ENCODE measurements around the gene SULT1A1.
"Not testable (repeated sequence)": the region's sequence is repeated elsewhere in the genome, so short reads cannot be mapped to it uniquely, and the experiment has no call there.

Gene SULT1A1

GRCh38 chr16:28572696-28573510 lies 36.9 kb downstream of the SULT1A1 start:
- DNase-seq (ENCODE audit: low read depth, low spot score), result no peak
- H3K4me3 ChIP-seq (ENCODE audit: low read length), result no peak overlapping the region; the same call in 1 of the 2 replicates
- no peak overlapping the region for H3K27ac ChIP-seq (ENCODE audit: low read length)
- H3K27me3 ChIP-seq (ENCODE audit: control insufficient read depth, insufficient read depth, low read length), result no peaks in the 10 kb centered on the region
- peaks cover 5% of the 10 kb centered on the region; the same call in 1 of the 2 replicates for H3K4me1 ChIP-seq (ENCODE audit: control insufficient read depth, insufficient read depth, low read length)
- no CpG with 5 or more reads among the region's 15 CpGs for WGBS (ENCODE audit: insufficient coverage, insufficient read length)
- H3K36me3 ChIP-seq (ENCODE audit: control insufficient read depth, insufficient read depth, low read length), result no peaks in the 10 kb centered on the region
- H3K9me3 ChIP-seq (ENCODE audit: control insufficient read depth, insufficient read depth, low read length), result no peaks in the 10 kb centered on the region

GRCh38 chr16:28569968-28570752 lies 39.7 kb downstream of the SULT1A1 start:
- Histone ChIP-seq H3K4me3 (ENCODE audit: low read length) (no peak overlapping the region), H3K4me1 (ENCODE audit: control insufficient read depth, insufficient read depth, low read length) (peaks cover 5% of the 10 kb centered on the region; the same call in 1 of the 2 replicates), H3K9me3 (ENCODE audit: control insufficient read depth, insufficient read depth, low read length) (no peaks in the 10 kb centered on the region), H3K36me3 (ENCODE audit: control insufficient read depth, insufficient read depth, low read length) (no peaks in the 10 kb centered on the region), H3K27ac (ENCODE audit: low read length) (no peak overlapping the region), H3K27me3 (ENCODE audit: control insufficient read depth, insufficient read depth, low read length) (no peaks in the 10 kb centered on the region)
- DNase-seq (ENCODE audit: low read depth, low spot score), result no peak
- WGBS (ENCODE audit: insufficient coverage, insufficient read length), result no CpG with 5 or more reads among the region's 4 CpGs

- H3K4me3 ChIP-seq (ENCODE audit: low read length), result no peak overlapping the region
- H3K36me3 ChIP-seq (ENCODE audit: control insufficient read depth, insufficient read depth, low read length), result no peaks in the 10 kb centered on the region
- H3K9me3 ChIP-seq (ENCODE audit: control insufficient read depth, insufficient read depth, low read length), result no peaks in the 10 kb centered on the region
- H3K27ac ChIP-seq (ENCODE audit: low read length), result no peak overlapping the region
- no CpG with 5 or more reads among the region's 5 CpGs for WGBS (ENCODE audit: insufficient coverage, insufficient read length)
- H3K4me1 ChIP-seq (ENCODE audit: control insufficient read depth, insufficient read depth, low read length), result peaks cover 5% of the 10 kb centered on the region; the same call in 1 of the 2 replicates
- no peak for DNase-seq (ENCODE audit: low read depth, low spot score)
- no peaks in the 10 kb centered on the region for H3K27me3 ChIP-seq (ENCODE audit: control insufficient read depth, insufficient read depth, low read length)
Measured at GRCh38 chr16:28569021-28569420, 40.8 kb downstream of the SULT1A1 start.

- Histone ChIP-seq H3K27ac (ENCODE audit: low read length) (no peak overlapping the region), H3K4me1 (ENCODE audit: control insufficient read depth, insufficient read depth, low read length) (no peaks in the 10 kb centered on the region), H3K9me3 (ENCODE audit: control insufficient read depth, insufficient read depth, low read length) (no peaks in the 10 kb centered on the region), H3K36me3 (ENCODE audit: control insufficient read depth, insufficient read depth, low read length) (no peaks in the 10 kb centered on the region), H3K27me3 (ENCODE audit: control insufficient read depth, insufficient read depth, low read length) (no peaks in the 10 kb centered on the region), H3K4me3 (ENCODE audit: low read length) (no peak overlapping the region)
- DNase-seq (ENCODE audit: low read depth, low spot score), result no peak
- WGBS (ENCODE audit: insufficient coverage, insufficient read length), result no CpG with 5 or more reads among the region's 2 CpGs
Measured at GRCh38 chr16:28567292-28567691, 42.6 kb downstream of the SULT1A1 start.

GRCh38 chr16:28566233-28566925 lies 43.5 kb downstream of the SULT1A1 start:
- H3K36me3 ChIP-seq (ENCODE audit: control insufficient read depth, insufficient read depth, low read length); H3K27ac ChIP-seq (ENCODE audit: low read length); H3K9me3 ChIP-seq (ENCODE audit: control insufficient read depth, insufficient read depth, low read length); H3K4me3 ChIP-seq (ENCODE audit: low read length); H3K27me3 ChIP-seq (ENCODE audit: control insufficient read depth, insufficient read depth, low read length); DNase-seq (ENCODE audit: low read depth, low spot score); H3K4me1 ChIP-seq (ENCODE audit: control insufficient read depth, insufficient read depth, low read length): not testable (repeated sequence)
- no CpG with 5 or more reads among the region's 4 CpGs for WGBS (ENCODE audit: insufficient coverage, insufficient read length)

- no peak overlapping the region for H3K27ac ChIP-seq (ENCODE audit: low read length)
- no peak for DNase-seq (ENCODE audit: low read depth, low spot score)
- no peaks in the 10 kb centered on the region for H3K4me1 ChIP-seq (ENCODE audit: control insufficient read depth, insufficient read depth, low read length)
- H3K4me3 ChIP-seq (ENCODE audit: low read length), result no peak overlapping the region
- WGBS (ENCODE audit: insufficient coverage, insufficient read length), result no CpG with 5 or more reads among the region's 6 CpGs
- no peaks in the 10 kb centered on the region for H3K36me3 ChIP-seq (ENCODE audit: control insufficient read depth, insufficient read depth, low read length)
- no peaks in the 10 kb centered on the region for H3K9me3 ChIP-seq (ENCODE audit: control insufficient read depth, insufficient read depth, low read length)
- no peaks in the 10 kb centered on the region for H3K27me3 ChIP-seq (ENCODE audit: control insufficient read depth, insufficient read depth, low read length)
Measured at GRCh38 chr16:28563218-28563617, 46.6 kb downstream of the SULT1A1 start.

GRCh38 chr16:28562199-28562598 lies 47.6 kb downstream of the SULT1A1 start:
- Histone ChIP-seq H3K27me3 (ENCODE audit: control insufficient read depth, insufficient read depth, low read length) (no peaks in the 10 kb centered on the region), H3K36me3 (ENCODE audit: control insufficient read depth, insufficient read depth, low read length) (no peaks in the 10 kb centered on the region), H3K4me3 (ENCODE audit: low read length) (no peak overlapping the region), H3K9me3 (ENCODE audit: control insufficient read depth, insufficient read depth, low read length) (no peaks in the 10 kb centered on the region), H3K4me1 (ENCODE audit: control insufficient read depth, insufficient read depth, low read length) (no peaks in the 10 kb centered on the region), H3K27ac (ENCODE audit: low read length) (no peak overlapping the region)
- WGBS (ENCODE audit: insufficient coverage, insufficient read length), result no CpG with 5 or more reads among the region's 4 CpGs
- no peak for DNase-seq (ENCODE audit: low read depth, low spot score)

- no peaks in the 10 kb centered on the region for H3K27me3 ChIP-seq (ENCODE audit: control insufficient read depth, insufficient read depth, low read length)
- no peaks in the 10 kb centered on the region for H3K9me3 ChIP-seq (ENCODE audit: control insufficient read depth, insufficient read depth, low read length)
- no peaks in the 10 kb centered on the region for H3K36me3 ChIP-seq (ENCODE audit: control insufficient read depth, insufficient read depth, low read length)
- no peak for DNase-seq (ENCODE audit: low read depth, low spot score)
- no CpG with 5 or more reads among the region's 7 CpGs for WGBS (ENCODE audit: insufficient coverage, insufficient read length)
- no peak overlapping the region for H3K4me3 ChIP-seq (ENCODE audit: low read length)
- H3K4me1 ChIP-seq (ENCODE audit: control insufficient read depth, insufficient read depth, low read length), result no peaks in the 10 kb centered on the region
- no peak overlapping the region for H3K27ac ChIP-seq (ENCODE audit: low read length)
Measured at GRCh38 chr16:28561557-28562187, 48.2 kb downstream of the SULT1A1 start.

GRCh38 chr16:28558456-28558855 lies 51.4 kb downstream of the SULT1A1 start:
- no CpG with 5 or more reads among the region's 3 CpGs for WGBS (ENCODE audit: insufficient coverage, insufficient read length)
- Histone ChIP-seq H3K4me3 (ENCODE audit: low read length) (no peak overlapping the region), H3K4me1 (ENCODE audit: control insufficient read depth, insufficient read depth, low read length) (no peaks in the 10 kb centered on the region), H3K27ac (ENCODE audit: low read length) (no peak overlapping the region), H3K9me3 (ENCODE audit: control insufficient read depth, insufficient read depth, low read length) (no peaks in the 10 kb centered on the region), H3K27me3 (ENCODE audit: control insufficient read depth, insufficient read depth, low read length) (no peaks in the 10 kb centered on the region), H3K36me3 (ENCODE audit: control insufficient read depth, insufficient read depth, low read length) (no peaks in the 10 kb centered on the region)
- DNase-seq (ENCODE audit: low read depth, low spot score), result no peak

- H3K27me3 ChIP-seq (ENCODE audit: control insufficient read depth, insufficient read depth, low read length), result no peaks in the 10 kb centered on the region
- WGBS (ENCODE audit: insufficient coverage, insufficient read length), result no CpG with 5 or more reads among the region's 2 CpGs
- H3K27ac ChIP-seq (ENCODE audit: low read length), result no peak overlapping the region
- no peaks in the 10 kb centered on the region for H3K36me3 ChIP-seq (ENCODE audit: control insufficient read depth, insufficient read depth, low read length)
- H3K4me1 ChIP-seq (ENCODE audit: control insufficient read depth, insufficient read depth, low read length), result no peaks in the 10 kb centered on the region
- DNase-seq (ENCODE audit: low read depth, low spot score), result no peak
- no peaks in the 10 kb centered on the region for H3K9me3 ChIP-seq (ENCODE audit: control insufficient read depth, insufficient read depth, low read length)
- H3K4me3 ChIP-seq (ENCODE audit: low read length), result no peak overlapping the region
Measured at GRCh38 chr16:28556914-28557320, 52.9 kb downstream of the SULT1A1 start.

All from iPS DF 6.9 (cell line).